Gastroesophageal sphincter (tissue), 4 donors: Measurements from ENCODE around the gene LOC101059915.

Source experiments
- ATAC-seq: fragments of 150-250 bp; one replicate; pipeline ENCODE4 v1.9.1; 2016; ENCODE audit warnings: mild to moderate bottlenecking, moderate library complexity
- H3K27ac ChIP-seq, 4 donors: fragments of 200-600 bp; sonication (generic) in 3 of 4; 1 replicate in 3 of 4; 2 replicates in 1 of 4; pipeline ENCODE4 v1.5.1; 2016 to 2019
- H3K27me3 ChIP-seq: fragments of 200-600 bp; sonication (generic); one replicate; pipeline ENCODE4 v1.5.1; 2019
- H3K36me3 ChIP-seq, 2 donors: fragments of 200-600 bp; sonication (generic); one replicate each; pipeline ENCODE4 v1.5.1; 2019; ENCODE audit warnings: control low read depth in 1 of 2
- H3K4me1 ChIP-seq, 3 donors: fragments of 200-600 bp; sonication (generic); 1 replicate in 2 of 3; 2 replicates in 1 of 3; pipeline ENCODE4 v1.5.1; 2016 to 2019; ENCODE audit warnings: control low read depth in 2 of 3
- H3K4me3 ChIP-seq, 2 donors: fragments of 200-600 bp; sonication (generic); one replicate each; pipeline ENCODE4 v1.5.1; 2019; ENCODE audit warnings: mild to moderate bottlenecking in 1 of 2, moderate library complexity in 1 of 2
- H3K9me3 ChIP-seq, 3 donors: fragments of 200-600 bp; sonication (generic); one replicate each; pipeline ENCODE4 v1.5.1; 2017 to 2019; ENCODE audit warnings: control low read depth in 2 of 3
- EP300 ChIP-seq: sonication (generic); formaldehyde crosslinking; IDR thresholded peaks from one replicate; pipeline ENCODE4 v1.6.1; 2017; ENCODE audit warnings: antibody characterized with exemption, mild to moderate bottlenecking
- POLR2A ChIP-seq, 2 donors: fragments of 450-650 bp; IDR thresholded peaks; one replicate each; pipeline ENCODE4 v1.6.1; 2017; ENCODE audit warnings: antibody characterized with exemption in 2 of 2, mild to moderate bottlenecking in 2 of 2, moderate library complexity in 1 of 2
- POLR2AphosphoS5 ChIP-seq: sonication (generic); formaldehyde crosslinking; IDR thresholded peaks from one replicate; pipeline ENCODE4 v1.6.1; 2017; ENCODE audit warnings: antibody characterized with exemption
- WGBS, 2 donors: methylation state at CpG; one replicate each; pipeline ENCODE4 v1.1.5; 2018; ENCODE audit warnings: low coverage in 1 of 2; 5-methylcytosine and 5-hydroxymethylcytosine counted together
- TF ChIP-seq, protein P1 (sequence below), 4 experiments: fragments of 200-600 bp in 2 of 4; fragments of 450-650 bp in 2 of 4; sonication (generic) in 1 of 4; IDR thresholded peaks; one replicate each; pipeline ENCODE4 v1.5.1; 2017 to 2019; ENCODE audit warnings: antibody characterized with exemption in 4 of 4, mild to moderate bottlenecking in 2 of 4, moderate library complexity in 2 of 4

The LOC101059915 gene

GRCh38 chrX:71667328-71668247, at the start of gene LOC101059915:
TSS of gene LOC101059915 (plus strand) at chrX:71667546.
- no peaks in the 10 kb centered on the region for H3K4me1 ChIP-seq
- H3K27ac ChIP-seq = no peak within 1 kb of the TSS
- H3K9me3 ChIP-seq = no peaks in the 10 kb centered on the region
- TF ChIP-seq POLR2AphosphoS5 (no peak), EP300 (no peak), POLR2A (IDR thresholded peaks at IDR 0.05) (no peak)
- TF ChIP-seq, protein P1, sequence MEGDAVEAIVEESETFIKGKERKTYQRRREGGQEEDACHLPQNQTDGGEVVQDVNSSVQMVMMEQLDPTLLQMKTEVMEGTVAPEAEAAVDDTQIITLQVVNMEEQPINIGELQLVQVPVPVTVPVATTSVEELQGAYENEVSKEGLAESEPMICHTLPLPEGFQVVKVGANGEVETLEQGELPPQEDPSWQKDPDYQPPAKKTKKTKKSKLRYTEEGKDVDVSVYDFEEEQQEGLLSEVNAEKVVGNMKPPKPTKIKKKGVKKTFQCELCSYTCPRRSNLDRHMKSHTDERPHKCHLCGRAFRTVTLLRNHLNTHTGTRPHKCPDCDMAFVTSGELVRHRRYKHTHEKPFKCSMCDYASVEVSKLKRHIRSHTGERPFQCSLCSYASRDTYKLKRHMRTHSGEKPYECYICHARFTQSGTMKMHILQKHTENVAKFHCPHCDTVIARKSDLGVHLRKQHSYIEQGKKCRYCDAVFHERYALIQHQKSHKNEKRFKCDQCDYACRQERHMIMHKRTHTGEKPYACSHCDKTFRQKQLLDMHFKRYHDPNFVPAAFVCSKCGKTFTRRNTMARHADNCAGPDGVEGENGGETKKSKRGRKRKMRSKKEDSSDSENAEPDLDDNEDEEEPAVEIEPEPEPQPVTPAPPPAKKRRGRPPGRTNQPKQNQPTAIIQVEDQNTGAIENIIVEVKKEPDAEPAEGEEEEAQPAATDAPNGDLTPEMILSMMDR (IDR thresholded peaks at IDR 0.05) = no peak
- no peak within 1 kb of the TSS for H3K4me3 ChIP-seq
- WGBS, 2 donors = 79 to 96% methylated on average over 5 to 7 of the region's 50 CpGs
- no peaks in the 10 kb centered on the region for H3K27me3 ChIP-seq
- H3K36me3 ChIP-seq = no peaks in the 10 kb centered on the region
- no peak for ATAC-seq

GRCh38 chrX:71617742-71618141, 49.6 kb upstream of the LOC101059915 start:
- TF ChIP-seq, protein P1 (IDR thresholded peaks at IDR 0.05) = no peak
- TF ChIP-seq EP300 = no peak
- peaks cover 0 to 13% (median 0%) of the 10 kb centered on the region in 3 donors for H3K4me1 ChIP-seq
- H3K27ac ChIP-seq = no peak overlapping the region
- no peaks in the 10 kb centered on the region for H3K27me3 ChIP-seq
- ATAC-seq = no peak
- H3K9me3 ChIP-seq = no peaks in the 10 kb centered on the region
- 60 to 100% methylated on average over 1 of the region's 8 CpGs for WGBS, 2 donors
- peaks cover 0 to 15% of the 10 kb centered on the region in 2 donors for H3K36me3 ChIP-seq
- no peak overlapping the region for H3K4me3 ChIP-seq

DNA sequence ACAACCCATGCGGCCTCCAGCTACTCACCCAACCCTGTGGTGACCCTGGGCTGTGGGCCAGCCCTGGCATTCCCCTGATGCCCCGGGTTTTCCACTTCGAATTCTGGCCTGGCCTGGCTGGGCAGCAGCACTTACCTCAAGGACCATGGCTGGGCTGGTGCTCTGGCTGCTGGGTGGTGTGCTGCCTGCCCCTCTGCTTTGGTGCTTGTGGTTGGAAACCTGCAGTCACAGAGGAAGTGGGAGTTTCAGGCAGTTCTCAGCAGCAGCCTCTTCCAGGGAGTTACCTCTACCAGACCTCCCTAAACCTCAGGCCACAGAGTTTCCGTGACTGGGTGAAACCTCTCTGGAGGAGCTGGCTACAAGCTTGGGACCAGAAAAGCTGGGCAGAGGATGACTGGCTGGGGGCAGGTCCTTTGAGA, 49.0 kb upstream of the LOC101059915 start, which contains the start of gene CXCR3:
Gene CXCR3 (minus strand): TSS at position 209 of the 419 bp plus-strand sequence. CDS start 62 bp downstream, at position 147.
- no peak for ATAC-seq

DNA sequence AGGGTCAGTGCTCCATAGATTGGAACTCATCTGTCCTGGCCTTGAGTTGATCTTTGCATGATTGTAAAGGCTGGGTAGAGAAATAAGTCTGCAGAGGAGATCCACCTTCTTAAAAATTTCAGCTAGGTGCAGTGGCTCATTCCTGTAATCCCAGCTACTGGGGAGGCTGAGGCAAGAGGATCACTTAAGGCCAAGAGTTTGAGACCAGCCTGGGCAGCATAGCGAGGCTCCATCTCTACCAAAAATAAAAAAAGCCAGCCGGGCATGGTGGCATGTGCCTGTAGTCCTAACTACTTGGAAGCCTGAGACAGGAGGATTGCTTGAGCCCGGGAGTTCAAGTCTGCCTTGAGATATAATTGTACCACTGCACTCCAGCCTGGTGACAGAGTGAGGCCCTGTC, 48.6 kb upstream of the LOC101059915 start:
- peaks cover 0 to 5% of the 10 kb centered on the region in 2 donors for H3K36me3 ChIP-seq

More for the DNA sequence above, 49.0 kb upstream of the LOC101059915 start, which contains the start of gene CXCR3:
- TF ChIP-seq POLR2A (IDR thresholded peaks at IDR 0.05) = no peak
- TF ChIP-seq, protein P1 (IDR thresholded peaks at IDR 0.05) = no peak
- no peak for TF ChIP-seq EP300
- TF ChIP-seq POLR2AphosphoS5 = no peak
- Histone ChIP-seq H3K9me3 (no peaks in the 10 kb centered on the region), H3K4me3 (no peak within 1 kb of the TSS), H3K27ac (no peak within 1 kb of the TSS), H3K4me1 (peaks cover 0 to 19% (median 3%) of the 10 kb centered on the region in 3 donors), H3K36me3 (peaks cover 0 to 9% of the 10 kb centered on the region in 2 donors), H3K27me3 (no peaks in the 10 kb centered on the region)
- 33% methylated on average over 1 of the region's 4 CpGs; no CpG with 5 or more reads in 1 of the 2 donors for WGBS, 2 donors

More for the DNA sequence above, 48.6 kb upstream of the LOC101059915 start:
- TF ChIP-seq, protein P1 (IDR thresholded peaks at IDR 0.05) = no peak
- TF ChIP-seq POLR2A (IDR thresholded peaks at IDR 0.05) = no peak
- no peak for TF ChIP-seq EP300
- no peak for TF ChIP-seq POLR2AphosphoS5
- peaks cover 0 to 20% (median 3%) of the 10 kb centered on the region in 3 donors for H3K4me1 ChIP-seq
- no peak overlapping the region for H3K27ac ChIP-seq
- H3K27me3 ChIP-seq = no peaks in the 10 kb centered on the region
- 87 to 92% methylated on average over 2 to 3 of the region's 3 CpGs for WGBS, 2 donors
- no peak for ATAC-seq
- H3K4me3 ChIP-seq = no peak overlapping the region
- no peaks in the 10 kb centered on the region for H3K9me3 ChIP-seq
